Right lobe of liver (tissue), 4 donors: Measurements from ENCODE around the gene BTF3L4.
"Not testable (repeated sequence)": the region's sequence is repeated elsewhere in the genome, so short reads cannot be mapped to it uniquely, and the experiment has no call there.

Experiments
- POLR2A ChIP-seq: fragments of 450-650 bp; IDR thresholded peaks from one replicate; pipeline ENCODE4 v1.6.1; 2017; ENCODE audit warnings: antibody characterized with exemption, mild to moderate bottlenecking
- TF ChIP-seq, protein P1 (sequence below), 4 donors: fragments of 200-600 bp in 3 of 4; fragments of 450-650 bp in 1 of 4; IDR thresholded peaks; one replicate each; pipeline versions ENCODE4 v1.5.1 to v1.8.0; 2016 to 2022; ENCODE audit warnings: antibody characterized with exemption in 4 of 4, mild to moderate bottlenecking in 2 of 4
- donor health status: DM: no; HTN: no; CAD: no.
- donor health status: DM: no; HTN: no; CAD: no.
- donor health status: DM: no; HTN: yes; CAD: no.

DNA sequence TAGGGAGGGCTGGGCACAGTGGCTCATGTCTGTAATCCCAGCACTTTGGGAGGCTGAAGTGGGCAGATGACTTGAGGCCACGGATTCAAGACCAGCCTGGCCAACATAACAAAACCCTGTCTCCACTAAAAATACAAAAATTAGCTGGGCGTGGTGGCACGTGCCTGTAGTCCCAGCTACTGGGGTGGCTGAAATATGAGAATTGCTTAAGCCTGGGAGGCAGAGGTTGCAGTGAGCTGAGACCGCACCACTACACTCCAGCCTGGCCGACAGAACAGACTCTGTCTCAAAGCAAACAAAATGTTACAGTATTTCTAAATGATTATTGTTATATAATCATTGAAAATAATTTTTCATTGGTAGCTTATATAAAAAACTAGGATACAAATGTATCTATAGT lies 27.3 kb upstream of the BTF3L4 start:
- TF ChIP-seq, protein P1, sequence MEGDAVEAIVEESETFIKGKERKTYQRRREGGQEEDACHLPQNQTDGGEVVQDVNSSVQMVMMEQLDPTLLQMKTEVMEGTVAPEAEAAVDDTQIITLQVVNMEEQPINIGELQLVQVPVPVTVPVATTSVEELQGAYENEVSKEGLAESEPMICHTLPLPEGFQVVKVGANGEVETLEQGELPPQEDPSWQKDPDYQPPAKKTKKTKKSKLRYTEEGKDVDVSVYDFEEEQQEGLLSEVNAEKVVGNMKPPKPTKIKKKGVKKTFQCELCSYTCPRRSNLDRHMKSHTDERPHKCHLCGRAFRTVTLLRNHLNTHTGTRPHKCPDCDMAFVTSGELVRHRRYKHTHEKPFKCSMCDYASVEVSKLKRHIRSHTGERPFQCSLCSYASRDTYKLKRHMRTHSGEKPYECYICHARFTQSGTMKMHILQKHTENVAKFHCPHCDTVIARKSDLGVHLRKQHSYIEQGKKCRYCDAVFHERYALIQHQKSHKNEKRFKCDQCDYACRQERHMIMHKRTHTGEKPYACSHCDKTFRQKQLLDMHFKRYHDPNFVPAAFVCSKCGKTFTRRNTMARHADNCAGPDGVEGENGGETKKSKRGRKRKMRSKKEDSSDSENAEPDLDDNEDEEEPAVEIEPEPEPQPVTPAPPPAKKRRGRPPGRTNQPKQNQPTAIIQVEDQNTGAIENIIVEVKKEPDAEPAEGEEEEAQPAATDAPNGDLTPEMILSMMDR (IDR thresholded peaks at IDR 0.05) = not testable (repeated sequence)
- TF ChIP-seq POLR2A = not testable (repeated sequence)
